PC-9 (cell line): ENCODE measurements around the gene ERN1.

ENCODE experiments used
- EZH2 ChIP-seq: fragments of 200-600 bp; sonication (generic); IDR thresholded peaks from 2 replicates; pipeline ENCODE4 v1.8.0; 2017; ENCODE audit warnings: antibody characterized with exemption, low read depth
- TF ChIP-seq, protein P1 (sequence below): fragments of 200-600 bp; sonication (generic); conservative IDR thresholded peaks from 2 replicates; pipeline ENCODE4 v1.6.1; 2017; ENCODE audit warnings: mixed run types, antibody characterized with exemption, mild to moderate bottlenecking, moderate library complexity

DNA sequence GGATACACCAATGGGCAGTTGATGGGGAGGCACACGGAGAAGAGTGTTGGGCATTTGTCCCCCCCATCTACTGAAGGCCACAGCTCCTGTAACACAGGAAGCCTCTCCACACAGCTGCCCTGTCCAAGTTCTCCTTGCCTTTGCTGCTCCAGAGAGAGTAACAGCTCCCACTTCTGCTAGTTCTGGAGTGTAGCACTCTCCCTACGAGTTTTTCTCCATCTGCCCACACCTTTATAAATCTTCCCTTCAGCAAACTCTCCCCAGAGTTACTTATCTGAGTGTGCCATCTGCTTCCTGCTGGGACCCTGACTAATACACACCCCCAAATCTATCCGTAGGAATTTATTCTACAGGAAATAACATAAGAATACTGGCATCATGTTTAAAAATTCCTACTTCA, 42.6 kb upstream of the ERN1 start:
- TF ChIP-seq, protein P1, sequence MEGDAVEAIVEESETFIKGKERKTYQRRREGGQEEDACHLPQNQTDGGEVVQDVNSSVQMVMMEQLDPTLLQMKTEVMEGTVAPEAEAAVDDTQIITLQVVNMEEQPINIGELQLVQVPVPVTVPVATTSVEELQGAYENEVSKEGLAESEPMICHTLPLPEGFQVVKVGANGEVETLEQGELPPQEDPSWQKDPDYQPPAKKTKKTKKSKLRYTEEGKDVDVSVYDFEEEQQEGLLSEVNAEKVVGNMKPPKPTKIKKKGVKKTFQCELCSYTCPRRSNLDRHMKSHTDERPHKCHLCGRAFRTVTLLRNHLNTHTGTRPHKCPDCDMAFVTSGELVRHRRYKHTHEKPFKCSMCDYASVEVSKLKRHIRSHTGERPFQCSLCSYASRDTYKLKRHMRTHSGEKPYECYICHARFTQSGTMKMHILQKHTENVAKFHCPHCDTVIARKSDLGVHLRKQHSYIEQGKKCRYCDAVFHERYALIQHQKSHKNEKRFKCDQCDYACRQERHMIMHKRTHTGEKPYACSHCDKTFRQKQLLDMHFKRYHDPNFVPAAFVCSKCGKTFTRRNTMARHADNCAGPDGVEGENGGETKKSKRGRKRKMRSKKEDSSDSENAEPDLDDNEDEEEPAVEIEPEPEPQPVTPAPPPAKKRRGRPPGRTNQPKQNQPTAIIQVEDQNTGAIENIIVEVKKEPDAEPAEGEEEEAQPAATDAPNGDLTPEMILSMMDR: no peak
- TF ChIP-seq EZH2: no peak
